K562 (cell line): Measurements from ENCODE around the gene SORCS2. TPM values are rescaled to one million over a fixed set of nuclear protein-coding genes. Genes with fewer than 3 reads are reported as not detected.
A peak's percentile ranks its signal among the peaks of the same experiment; 100 is the strongest.

Experiments used
- ATF4 ChIP-seq: fragments of 450-650 bp; formaldehyde crosslinking; IDR thresholded peaks from 2 replicates; pipeline ENCODE4 v1.4.0; 2022; ENCODE audit warnings: mild to moderate bottlenecking, moderate library complexity
- CBFA2T2 ChIP-seq: fragments of 450-650 bp; conservative IDR thresholded peaks from 2 replicates; pipeline ENCODE4 v1.6.1; 2017; ENCODE audit warnings: mild to moderate bottlenecking
- CHD2 ChIP-seq: IDR thresholded peaks from 2 replicates; pipeline ENCODE4 v1.6.1; 2011; ENCODE audit warnings: low read depth, low read length
- DPF2 ChIP-seq: fragments of 450-650 bp; IDR thresholded peaks from 2 replicates; pipeline ENCODE4 v1.6.1; 2016
- GTF2B ChIP-seq: IDR thresholded peaks from 2 replicates; pipeline ENCODE4 v1.6.1; 2011; ENCODE audit not compliant: insufficient read length; ENCODE audit errors: extremely low read depth
- KAT7 ChIP-seq: sonication (generic); formaldehyde crosslinking; IDR thresholded peaks from 2 replicates; pipeline ENCODE4 v1.8.0; 2022; ENCODE audit warnings: missing genetic modification reagents, mild to moderate bottlenecking, borderline replicate concordance
- MCM3 ChIP-seq: fragments of 450-650 bp; IDR thresholded peaks from 2 replicates; pipeline ENCODE4 v1.6.1; 2016
- MEIS2 ChIP-seq: fragments of 450-650 bp; IDR thresholded peaks from 2 replicates; pipeline ENCODE4 v1.6.1; 2014; ENCODE audit warnings: mild to moderate bottlenecking; ENCODE audit not compliant: partially characterized antibody
- MNT ChIP-seq, 2 experiments: fragments of 450-650 bp; conservative IDR thresholded peaks; 2 replicates each; pipeline ENCODE4 v1.6.1; 2017; ENCODE audit warnings: mild to moderate bottlenecking in 2 of 2, moderate library complexity in 2 of 2
- MTA1 ChIP-seq: fragments of 450-650 bp; IDR thresholded peaks from 2 replicates; pipeline ENCODE4 v1.6.1; 2017; ENCODE audit warnings: borderline replicate concordance
- NCOA4 ChIP-seq: fragments of 450-650 bp; IDR thresholded peaks from 2 replicates; pipeline ENCODE4 v1.6.1; 2018; ENCODE audit warnings: mild to moderate bottlenecking; ENCODE audit not compliant: partially characterized antibody
- POLR2AphosphoS5 ChIP-seq: IDR thresholded peaks from 2 replicates; pipeline ENCODE4 v1.6.1; 2011; ENCODE audit warnings: mild to moderate bottlenecking, low read depth, low read length, moderate library complexity; ENCODE audit not compliant: control insufficient read depth, insufficient read depth
- RBM34 ChIP-seq: fragments of 200-400 bp; formaldehyde crosslinking; IDR thresholded peaks from 2 replicates; pipeline ENCODE4 v1.6.1; 2018; ENCODE audit warnings: low read length, borderline replicate concordance; ENCODE audit not compliant: insufficient read depth
- RHOXF2B ChIP-seq: fragments of 250-450 bp; sonication (Bioruptor Pico); conservative IDR thresholded peaks from 2 replicates; pipeline ENCODE4 v1.5.1; 2021
- SMARCA5 ChIP-seq: fragments of 450-650 bp; IDR thresholded peaks from 2 replicates; pipeline ENCODE4 v1.6.1; 2016
- STAG1 ChIP-seq: sonication (generic); formaldehyde crosslinking; IDR thresholded peaks from 2 replicates; pipeline ENCODE4 v1.5.0; 2020; ENCODE audit warnings: missing genetic modification reagents, borderline replicate concordance
- SUPT5H ChIP-seq: fragments of 450-650 bp; IDR thresholded peaks from 2 replicates; pipeline ENCODE4 v1.6.1; 2016
- TBP ChIP-seq: optimal IDR thresholded peaks from 2 replicates; pipeline ENCODE3; 2011; ENCODE audit warnings: low read depth, low read length, improper control_type of control experiment
- XRCC4 ChIP-seq: IDR thresholded peaks from one replicate; pipeline ENCODE4 v1.6.1; 2011; ENCODE audit not compliant: insufficient read depth, insufficient read length; ENCODE audit errors: extremely low read depth
- YY1 ChIP-seq, 3 experiments: IDR thresholded peaks; 2 replicates each; pipeline ENCODE4 v1.6.1; 2011; ENCODE audit warnings: low read length in 2 of 3, mild to moderate bottlenecking in 2 of 3, moderate library complexity in 2 of 3, borderline replicate concordance in 1 of 3, control low read depth in 1 of 3, low read depth in 1 of 3; ENCODE audit not compliant: insufficient read depth in 3 of 3, insufficient replicate concordance in 2 of 3, control insufficient read depth in 1 of 3, insufficient read length in 1 of 3; ENCODE audit errors: extremely low read depth in 1 of 3
- ZNF23 ChIP-seq: fragments of 250-450 bp; sonication (Bioruptor Pico); IDR thresholded peaks from 2 replicates; pipeline ENCODE4 v1.4.0; 2020; ENCODE audit warnings: mild to moderate bottlenecking
- polyA plus RNA-seq, 8 experiments: library from polyadenylated mRNA; depleted of rRNA in 4 of 8; stranded (reverse) in 5 of 8; unstranded in 3 of 8; fragments of >200 nt; fragmentation: Nextera tagmentation in 2 of 8; fragmentation: Illumina TruSeq in 1 of 8; extraction: Ambion mirVana in 2 of 8; extraction: Trizol in 1 of 8; gene quantifications; 2 replicates each; pipeline versions ENCODE4 v1.2.1 to v1.2.3, GENCODE V29; 2011 to 2014; ENCODE audit warnings: inconsistent platforms in 1 of 8, missing spikeins in 1 of 8
- total RNA-seq, 7 experiments: library from RNA; depleted of rRNA in 6 of 7; stranded (reverse); fragments of >200 nt in 6 of 7; fragmentation: Illumina TruSeq in 2 of 7; extraction: Trizol in 2 of 7; gene quantifications; 2 replicates each; pipeline versions ENCODE4 v1.2.1 to v1.2.3, GENCODE V29; 2011 to 2021; ENCODE audit warnings: low replicate concordance in 1 of 7
- TF ChIP-seq, protein P1 (sequence below): sonication (generic); formaldehyde crosslinking; IDR thresholded peaks from 2 replicates; pipeline ENCODE4 v1.4.0; 2020; ENCODE audit warnings: mild to moderate bottlenecking, missing genetic modification reagents
- TF ChIP-seq, protein P2 (sequence below): fragments of 250-450 bp; sonication (Bioruptor Pico); IDR thresholded peaks from 2 replicates; pipeline ENCODE4 v1.8.0; 2021; ENCODE audit warnings: moderate library complexity, mild to moderate bottlenecking, inconsistent platforms

The SORCS2 gene
- total and polyA plus RNA-seq, 9 of the 15 experiments (the other 6 are each of a cell fraction or from before 2014, with no cell fraction given) = not detected

DNA sequence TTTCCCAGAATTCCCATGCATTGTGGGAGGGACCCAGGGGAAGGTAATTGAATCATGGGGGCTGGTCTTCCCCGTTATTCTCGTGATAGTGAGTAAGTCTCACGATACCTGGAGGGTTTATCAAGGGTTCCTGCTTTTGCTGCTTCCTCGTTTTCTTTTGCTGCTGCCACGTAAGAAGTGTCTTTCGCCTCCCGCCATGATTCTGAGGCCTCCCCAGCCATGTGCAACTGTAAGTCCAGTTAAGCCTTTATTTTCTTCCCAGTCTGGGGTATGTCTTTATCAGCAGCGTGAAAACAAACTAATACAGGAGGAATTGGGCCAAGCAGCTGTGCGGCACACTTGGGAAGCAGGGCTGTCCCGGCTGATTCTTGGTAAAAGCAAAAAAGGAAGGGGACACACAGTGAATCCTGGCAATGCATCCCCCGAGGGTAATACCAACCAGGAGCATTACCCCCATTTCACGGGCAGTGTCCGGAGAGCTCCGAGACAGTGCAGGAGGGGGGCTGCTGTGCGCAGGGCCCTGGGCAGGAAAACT, 561.7 kb downstream of the SORCS2 start (continued):
- TF ChIP-seq CBFA2T2 (no peak), POLR2AphosphoS5 (peak; percentile 21; the same call in 1 of the 2 replicates), XRCC4 (no peak), RBM34 (no peak), MEIS2 (no peak), DPF2 (no peak), MNT (conservative IDR thresholded peaks at IDR 0.05) (peak in 1 of 2 experiments; percentile 51; a peak in 2 of 4 replicates), KAT7 (CRISPR knock-in tag) (0 out of 2 replicates have a peak, but pooled peaks have one; percentile 22), MTA1 (no peak), NCOA4 (no peak), YY1 (IDR thresholded peaks at IDR 0.05; ENCODE audit: borderline replicate concordance in 1 of 3, control insufficient read depth in 1 of 3, extremely low read depth in 1 of 3, insufficient read depth in 3 of 3, insufficient read length in 1 of 3, insufficient replicate concordance in 2 of 3, low read depth in 1 of 3, low read length in 2 of 3) (peak in 1 of 3 experiments; percentile 49), SMARCA5 (no peak), CHD2 (peak; percentile 92), GTF2B (no peak), ZNF23 (CRISPR knock-in tag) (no peak), RHOXF2B (no peak), STAG1 (CRISPR knock-in tag) (no peak), TBP (peak; percentile 52), MCM3 (no peak), ATF4 (CRISPR knock-in tag) (no peak), SUPT5H (peak; percentile 60)
- TF ChIP-seq, protein P1, sequence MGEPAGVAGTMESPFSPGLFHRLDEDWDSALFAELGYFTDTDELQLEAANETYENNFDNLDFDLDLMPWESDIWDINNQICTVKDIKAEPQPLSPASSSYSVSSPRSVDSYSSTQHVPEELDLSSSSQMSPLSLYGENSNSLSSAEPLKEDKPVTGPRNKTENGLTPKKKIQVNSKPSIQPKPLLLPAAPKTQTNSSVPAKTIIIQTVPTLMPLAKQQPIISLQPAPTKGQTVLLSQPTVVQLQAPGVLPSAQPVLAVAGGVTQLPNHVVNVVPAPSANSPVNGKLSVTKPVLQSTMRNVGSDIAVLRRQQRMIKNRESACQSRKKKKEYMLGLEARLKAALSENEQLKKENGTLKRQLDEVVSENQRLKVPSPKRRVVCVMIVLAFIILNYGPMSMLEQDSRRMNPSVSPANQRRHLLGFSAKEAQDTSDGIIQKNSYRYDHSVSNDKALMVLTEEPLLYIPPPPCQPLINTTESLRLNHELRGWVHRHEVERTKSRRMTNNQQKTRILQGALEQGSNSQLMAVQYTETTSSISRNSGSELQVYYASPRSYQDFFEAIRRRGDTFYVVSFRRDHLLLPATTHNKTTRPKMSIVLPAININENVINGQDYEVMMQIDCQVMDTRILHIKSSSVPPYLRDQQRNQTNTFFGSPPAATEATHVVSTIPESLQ (CRISPR knock-in tag) = no peak
- TF ChIP-seq, protein P2, sequence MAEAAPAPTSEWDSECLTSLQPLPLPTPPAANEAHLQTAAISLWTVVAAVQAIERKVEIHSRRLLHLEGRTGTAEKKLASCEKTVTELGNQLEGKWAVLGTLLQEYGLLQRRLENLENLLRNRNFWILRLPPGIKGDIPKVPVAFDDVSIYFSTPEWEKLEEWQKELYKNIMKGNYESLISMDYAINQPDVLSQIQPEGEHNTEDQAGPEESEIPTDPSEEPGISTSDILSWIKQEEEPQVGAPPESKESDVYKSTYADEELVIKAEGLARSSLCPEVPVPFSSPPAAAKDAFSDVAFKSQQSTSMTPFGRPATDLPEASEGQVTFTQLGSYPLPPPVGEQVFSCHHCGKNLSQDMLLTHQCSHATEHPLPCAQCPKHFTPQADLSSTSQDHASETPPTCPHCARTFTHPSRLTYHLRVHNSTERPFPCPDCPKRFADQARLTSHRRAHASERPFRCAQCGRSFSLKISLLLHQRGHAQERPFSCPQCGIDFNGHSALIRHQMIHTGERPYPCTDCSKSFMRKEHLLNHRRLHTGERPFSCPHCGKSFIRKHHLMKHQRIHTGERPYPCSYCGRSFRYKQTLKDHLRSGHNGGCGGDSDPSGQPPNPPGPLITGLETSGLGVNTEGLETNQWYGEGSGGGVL (CRISPR knock-in tag) = no peak
